NT2/D1 (cell line): ENCODE measurements around the gene AFDN.

Source experiments
- SUZ12 ChIP-seq: IDR thresholded peaks from 2 replicates; pipeline ENCODE4 v1.6.1; 2011; ENCODE audit not compliant: insufficient read length, insufficient read depth; ENCODE audit errors: extremely low read depth
- YY1 ChIP-seq: IDR thresholded peaks from 2 replicates; pipeline ENCODE4 v1.6.1; 2011; ENCODE audit not compliant: insufficient read length, insufficient read depth
- ZNF274 ChIP-seq: IDR thresholded peaks from 2 replicates; pipeline ENCODE4 v1.6.1; 2011; ENCODE audit warnings: mild to moderate bottlenecking, low read depth, low read length

GRCh38 chr6:167930295-167930694 lies 103.6 kb downstream of the AFDN start:
- TF ChIP-seq YY1 (no peak), SUZ12 (no peak), ZNF274 (no peak)
